ENCODE results near the gene SEMA4D. TPM values are rescaled to one million over a fixed set of nuclear protein-coding genes. Genes with fewer than 3 reads are reported as not detected.

The SEMA4D gene
- polyA plus RNA-seq, 1 donor from 2014 or later = 34.0 TPM

- H3K9me3 ChIP-seq (ENCODE audit: low read length) = no peaks in the 10 kb centered on the region
- H4K20me1 ChIP-seq (ENCODE audit: insufficient read depth) = no peaks in the 10 kb centered on the region
- peaks cover 30% of the 10 kb centered on the region for H3K79me2 ChIP-seq (replicated peaks; ENCODE audit: insufficient read depth, low read length)
- TF ChIP-seq EZH2 (IDR thresholded peaks at IDR 0.05; ENCODE audit: borderline replicate concordance, insufficient read depth, low read length, poor library complexity, severe bottlenecking) = no peak
- no peak for TF ChIP-seq SMC3 (conservative IDR thresholded peaks at IDR 0.05; ENCODE audit: poor library complexity)
- TF ChIP-seq RAD21 (conservative IDR thresholded peaks at IDR 0.05) = no peak
- TF ChIP-seq MXI1 (conservative IDR thresholded peaks at IDR 0.05; ENCODE audit: poor library complexity, severe bottlenecking) = no peak
- no peaks in the 10 kb centered on the region for H3F3A ChIP-seq (ENCODE audit: insufficient read depth, low read length, poor library complexity, severe bottlenecking)
- peak overlapping the region; percentile 5 for H3K27ac ChIP-seq (ENCODE audit: low read length)
- no peaks in the 10 kb centered on the region for H3K9me2 ChIP-seq (ENCODE audit: insufficient read depth, low read length)
- no peak overlapping the region for H3K4me3 ChIP-seq (ENCODE audit: low read length)
- no peak overlapping the region for H3K9ac ChIP-seq (ENCODE audit: low read length)
- H2AFZ ChIP-seq (ENCODE audit: low read depth, low read length) = no peak overlapping the region
- H3K27me3 ChIP-seq (ENCODE audit: insufficient read depth, low read depth, low read length) = no peaks in the 10 kb centered on the region
- H3K36me3 ChIP-seq (ENCODE audit: insufficient read depth, low read length) = no peaks in the 10 kb centered on the region
- H3K4me2 ChIP-seq (ENCODE audit: low read length) = no peak overlapping the region
These were observed 60.1 kb downstream of the SEMA4D start for GRCh38 chr9:89437772-89438171.

GRCh38 chr9:89436963-89437625 lies 60.8 kb downstream of the SEMA4D start:
- H3K4me3 ChIP-seq (ENCODE audit: low read length) = no peak overlapping the region
- H2AFZ ChIP-seq (ENCODE audit: low read depth, low read length) = no peak overlapping the region
- H3K79me2 ChIP-seq (replicated peaks; ENCODE audit: insufficient read depth, low read length) = peaks cover 24% of the 10 kb centered on the region
- H3K9me3 ChIP-seq (ENCODE audit: low read length) = no peaks in the 10 kb centered on the region
- no peaks in the 10 kb centered on the region for H3K27me3 ChIP-seq (ENCODE audit: insufficient read depth, low read depth, low read length)
- H3F3A ChIP-seq (ENCODE audit: insufficient read depth, low read length, poor library complexity, severe bottlenecking) = no peaks in the 10 kb centered on the region
- no peak overlapping the region for H3K27ac ChIP-seq (ENCODE audit: low read length)
- no peaks in the 10 kb centered on the region for H3K36me3 ChIP-seq (ENCODE audit: insufficient read depth, low read length)
- no peaks in the 10 kb centered on the region for H4K20me1 ChIP-seq (ENCODE audit: insufficient read depth)
- H3K9me2 ChIP-seq (ENCODE audit: insufficient read depth, low read length) = no peaks in the 10 kb centered on the region
- H3K4me2 ChIP-seq (ENCODE audit: low read length) = no peak overlapping the region
- H3K9ac ChIP-seq (ENCODE audit: low read length) = no peak overlapping the region
- TF ChIP-seq REST (IDR thresholded peaks at IDR 0.05; ENCODE audit: borderline replicate concordance) = no peak
- no peak for TF ChIP-seq CTCF (IDR thresholded peaks at IDR 0.05; ENCODE audit: poor library complexity, severe bottlenecking)
- TF ChIP-seq SMC3 (conservative IDR thresholded peaks at IDR 0.05; ENCODE audit: poor library complexity) = no peak
- TF ChIP-seq RAD21 (conservative IDR thresholded peaks at IDR 0.05) = no peak

GRCh38 chr9:89436326-89436725 lies 61.6 kb downstream of the SEMA4D start:
- Histone ChIP-seq H3K9me2 (ENCODE audit: insufficient read depth, low read length) (no peaks in the 10 kb centered on the region), H3K27me3 (ENCODE audit: insufficient read depth, low read depth, low read length) (no peaks in the 10 kb centered on the region), H3K9ac (ENCODE audit: low read length) (no peak overlapping the region), H2AFZ (ENCODE audit: low read depth, low read length) (no peak overlapping the region), H3F3A (ENCODE audit: insufficient read depth, low read length, poor library complexity, severe bottlenecking) (no peaks in the 10 kb centered on the region), H3K9me3 (ENCODE audit: low read length) (no peaks in the 10 kb centered on the region), H3K4me2 (ENCODE audit: low read length) (no peak overlapping the region), H3K27ac (ENCODE audit: low read length) (no peak overlapping the region), H3K4me3 (ENCODE audit: low read length) (no peak overlapping the region), H3K79me2 (replicated peaks; ENCODE audit: insufficient read depth, low read length) (peaks cover 20% of the 10 kb centered on the region), H3K36me3 (ENCODE audit: insufficient read depth, low read length) (no peaks in the 10 kb centered on the region), H4K20me1 (ENCODE audit: insufficient read depth) (no peaks in the 10 kb centered on the region)
- no peak for TF ChIP-seq RAD21 (conservative IDR thresholded peaks at IDR 0.05)
- no peak for TF ChIP-seq EZH2 (IDR thresholded peaks at IDR 0.05; ENCODE audit: borderline replicate concordance, insufficient read depth, low read length, poor library complexity, severe bottlenecking)
- TF ChIP-seq TAF1 (IDR thresholded peaks at IDR 0.05; ENCODE audit: low read depth) = no peak
- TF ChIP-seq EP300 (conservative IDR thresholded peaks at IDR 0.05; ENCODE audit: poor library complexity, severe bottlenecking) = no peak
- TF ChIP-seq POLR2AphosphoS5 (IDR thresholded peaks at IDR 0.05) = no peak
- TF ChIP-seq REST (IDR thresholded peaks at IDR 0.05; ENCODE audit: borderline replicate concordance) = no peak
- no peak for TF ChIP-seq MXI1 (conservative IDR thresholded peaks at IDR 0.05; ENCODE audit: poor library complexity, severe bottlenecking)
- no peak for TF ChIP-seq CTCF (IDR thresholded peaks at IDR 0.05; ENCODE audit: poor library complexity, severe bottlenecking)
- TF ChIP-seq SMC3 (conservative IDR thresholded peaks at IDR 0.05; ENCODE audit: poor library complexity) = no peak
